ENCODE measurements around the gene CLCN2.

The CLCN2 gene

DNA sequence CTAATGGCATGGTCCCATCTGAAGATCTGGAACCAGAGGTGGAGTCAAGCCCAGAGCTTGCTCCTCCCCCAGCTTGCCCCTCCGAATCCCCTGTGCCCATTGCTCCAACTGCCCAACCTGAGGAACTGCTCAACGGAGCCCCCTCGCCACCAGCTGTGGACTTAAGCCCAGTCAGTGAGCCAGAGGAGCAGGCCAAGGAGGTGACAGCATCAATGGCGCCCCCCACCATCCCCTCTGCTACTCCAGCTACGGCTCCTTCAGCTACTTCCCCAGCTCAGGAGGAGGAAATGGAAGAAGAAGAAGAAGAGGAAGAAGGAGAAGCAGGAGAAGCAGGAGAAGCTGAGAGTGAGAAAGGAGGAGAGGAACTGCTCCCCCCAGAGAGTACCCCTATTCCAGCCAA, 39.7 kb downstream of the CLCN2 start:
- no peak for DNase-seq

DNA sequence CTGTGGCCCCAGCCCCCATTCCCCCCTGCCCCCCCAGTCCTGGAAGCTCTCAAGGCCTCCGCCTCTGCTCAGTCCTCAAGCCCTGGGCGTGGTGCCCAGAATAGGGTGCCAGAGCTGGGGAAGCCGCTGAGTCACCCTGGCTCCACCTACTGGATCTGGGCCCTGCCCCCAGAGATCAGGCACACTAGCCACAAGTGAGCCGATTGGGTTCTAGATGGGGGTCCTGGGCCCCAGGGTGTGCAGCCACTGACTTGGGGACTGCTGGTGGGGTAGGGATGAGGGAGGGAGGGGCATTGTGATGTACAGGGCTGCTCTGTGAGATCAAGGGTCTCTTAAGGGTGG, 41.3 kb downstream of the CLCN2 start:
- DNase-seq: peak; percentile 70

DNA sequence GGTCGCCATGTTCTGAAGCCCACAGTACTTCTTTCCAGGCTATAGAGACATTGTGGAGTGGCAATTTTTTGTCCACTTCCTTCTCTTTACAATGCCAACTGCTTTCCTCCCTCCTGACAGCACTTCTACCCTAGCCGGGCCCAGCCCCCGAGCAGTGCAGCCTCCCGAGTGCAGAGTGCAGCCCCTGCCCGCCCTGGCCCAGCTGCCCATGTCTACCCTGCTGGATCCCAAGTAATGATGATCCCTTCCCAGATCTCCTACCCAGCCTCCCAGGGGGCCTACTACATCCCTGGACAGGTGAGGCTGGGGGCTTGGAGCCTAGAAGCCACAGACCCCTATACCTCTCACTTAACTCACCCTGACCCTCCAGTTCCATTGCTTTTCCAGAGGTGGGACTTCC, 44.2 kb downstream of the CLCN2 start:
- no peak for DNase-seq

DNA sequence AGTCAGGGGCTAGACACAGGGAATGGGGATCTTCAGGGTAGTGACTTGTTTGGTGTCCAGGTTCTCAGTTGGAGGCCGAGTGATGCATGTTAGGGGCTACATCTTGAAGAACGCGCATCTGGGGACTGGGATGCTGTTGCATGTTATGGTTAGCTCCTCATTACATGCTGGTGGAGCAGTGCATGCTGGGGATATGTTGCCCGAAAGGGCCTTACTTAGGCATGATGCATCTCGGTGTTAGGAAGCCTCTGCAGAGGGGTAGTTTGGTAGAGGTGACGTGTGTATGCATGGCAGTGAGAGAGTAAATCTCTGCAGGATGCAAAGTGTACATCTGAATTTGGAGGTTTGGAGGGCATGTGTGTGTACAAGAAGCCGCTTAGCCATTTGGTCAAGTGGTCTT, 44.6 kb downstream of the CLCN2 start:
- no peak for DNase-seq

DNA sequence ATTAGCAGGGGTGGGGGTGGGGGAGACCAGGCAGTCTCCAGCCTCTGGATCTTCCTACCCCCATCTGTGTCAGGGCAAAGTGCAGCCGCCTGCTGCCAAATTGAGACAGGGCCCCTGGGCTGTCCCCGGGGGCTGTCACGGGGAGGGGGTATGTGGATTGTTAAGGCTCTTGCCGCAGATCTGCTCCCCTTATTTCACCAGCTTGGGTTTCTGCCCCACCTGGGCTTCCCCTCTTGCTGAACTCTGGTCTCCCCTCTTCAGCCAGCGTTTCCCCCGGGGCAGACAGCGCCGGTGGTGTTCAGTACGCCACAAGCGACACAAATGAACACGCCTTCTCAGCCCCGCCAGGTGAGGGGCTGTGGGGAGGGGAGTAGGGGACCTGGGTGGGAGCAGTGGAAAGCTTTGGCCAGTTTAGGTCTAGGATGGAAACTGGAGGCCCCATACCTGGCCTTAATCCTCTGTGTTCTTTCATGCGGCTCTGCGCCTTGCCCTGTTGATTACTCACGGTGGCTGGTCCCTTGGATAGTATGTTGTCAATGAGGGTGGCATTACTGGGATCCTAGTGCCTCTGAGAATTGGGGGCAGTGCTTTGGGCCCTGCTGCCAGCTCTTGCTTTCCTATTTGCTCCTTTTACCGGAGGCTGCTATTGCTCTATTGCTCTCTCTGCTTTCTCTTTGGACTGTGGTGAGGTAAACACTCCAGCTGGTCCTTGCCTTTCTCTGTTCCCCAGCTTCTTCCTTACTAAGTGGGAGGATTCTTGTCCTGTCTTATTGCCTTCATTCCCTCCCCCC, 45.3 kb downstream of the CLCN2 start:
- DNase-seq: no peak

DNA sequence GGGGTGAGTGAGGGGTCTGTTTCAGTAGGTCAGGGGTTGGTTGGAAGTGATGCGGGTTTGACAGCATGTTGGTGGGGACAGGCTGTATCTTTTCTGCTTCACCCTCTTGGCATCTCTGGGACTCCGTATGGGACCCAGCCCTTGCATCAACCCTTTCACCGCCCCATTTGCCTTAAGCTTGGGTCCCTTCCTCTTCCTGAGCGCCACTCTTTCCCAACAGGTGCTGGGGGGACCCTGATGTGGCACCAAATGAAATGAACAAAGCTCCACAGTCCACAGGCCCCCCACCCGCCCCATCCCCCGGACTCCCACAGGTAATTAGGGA, 45.9 kb downstream of the CLCN2 start:
- no peak for DNase-seq

DNA sequence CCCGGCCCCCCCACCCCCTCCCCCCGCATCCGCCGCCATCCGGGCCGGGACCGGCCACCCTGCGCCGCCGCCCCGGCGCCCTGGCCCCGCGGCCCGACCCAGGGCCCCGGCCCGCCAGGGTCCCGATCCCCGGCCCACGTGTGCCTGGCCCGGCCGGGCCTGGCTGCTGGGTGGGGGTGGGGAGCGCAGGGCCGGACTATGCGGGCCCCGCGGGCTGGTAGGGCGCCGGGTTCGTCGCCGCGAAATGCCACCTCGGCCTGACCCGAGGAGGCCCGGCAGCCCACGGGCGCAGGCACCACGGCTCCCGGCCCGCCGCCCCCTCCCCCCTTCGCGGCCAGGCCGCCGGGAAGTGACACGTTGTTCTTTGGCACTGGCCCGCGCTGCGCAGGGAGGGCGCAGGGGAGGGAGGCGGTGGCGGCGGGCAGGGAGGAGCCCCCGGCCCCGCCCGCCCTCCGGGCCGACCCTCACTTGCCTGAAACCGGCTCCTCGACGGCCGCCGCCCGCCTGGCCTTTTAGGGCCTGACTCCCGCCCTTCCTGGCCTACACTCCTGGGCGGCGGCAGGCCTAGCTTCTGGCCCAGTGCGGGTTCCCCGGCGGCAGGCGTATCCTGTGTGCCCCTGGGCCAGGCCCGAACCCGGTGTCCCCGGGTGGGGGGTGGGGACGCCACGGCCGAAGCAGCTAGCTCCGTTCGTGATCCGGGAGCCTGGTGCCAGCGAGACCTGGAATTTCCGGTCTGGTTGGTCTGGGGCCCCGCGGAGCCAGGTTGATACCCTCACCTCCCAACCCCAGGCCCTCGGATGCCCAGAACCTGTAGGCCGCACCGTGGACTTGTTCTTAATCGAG, 46.5 kb downstream of the CLCN2 start:
- no peak for DNase-seq

DNA sequence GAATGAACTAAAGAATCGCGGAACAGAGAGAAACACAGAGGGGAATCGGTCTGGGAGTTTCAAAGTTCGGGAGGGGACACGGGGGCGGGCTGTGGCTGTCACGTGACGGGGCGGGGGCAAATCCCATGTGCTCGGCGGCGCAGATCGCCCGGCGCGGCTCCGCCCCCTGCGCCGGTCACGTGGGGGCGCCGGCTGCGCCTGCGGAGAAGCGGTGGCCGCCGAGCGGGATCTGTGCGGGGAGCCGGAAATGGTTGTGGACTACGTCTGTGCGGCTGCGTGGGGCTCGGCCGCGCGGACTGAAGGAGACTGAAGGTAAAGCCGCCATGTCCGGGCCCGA, 47.1 kb downstream of the CLCN2 start, which contains the start of gene EIF4G1:
Gene EIF4G1, plus strand, starts transcription at position 244 of the 337 bp plus-strand sequence. CDS start 1,191 bp downstream, outside the sequence.
- peak; percentile 95 for DNase-seq

DNA sequence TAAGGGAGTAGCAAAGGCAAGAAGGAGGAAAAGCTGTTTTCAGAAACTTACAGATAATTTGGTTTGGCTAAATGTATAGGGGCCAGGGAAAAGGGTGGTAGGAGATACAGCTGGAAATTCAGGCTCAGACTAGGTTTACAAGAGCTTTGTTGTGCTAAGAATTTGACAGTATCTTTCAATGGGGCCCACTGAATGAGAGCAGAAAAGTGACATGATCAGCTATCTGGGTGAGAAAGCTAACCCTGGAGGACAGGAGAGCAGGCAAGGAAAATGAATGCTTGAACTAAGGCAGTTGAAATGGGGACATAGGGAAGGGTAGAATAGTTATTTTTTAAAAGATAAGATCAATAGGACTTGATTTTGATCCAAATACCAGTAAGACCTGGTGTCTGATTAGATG, 49.8 kb downstream of the CLCN2 start:
- no peak for DNase-seq

DNA sequence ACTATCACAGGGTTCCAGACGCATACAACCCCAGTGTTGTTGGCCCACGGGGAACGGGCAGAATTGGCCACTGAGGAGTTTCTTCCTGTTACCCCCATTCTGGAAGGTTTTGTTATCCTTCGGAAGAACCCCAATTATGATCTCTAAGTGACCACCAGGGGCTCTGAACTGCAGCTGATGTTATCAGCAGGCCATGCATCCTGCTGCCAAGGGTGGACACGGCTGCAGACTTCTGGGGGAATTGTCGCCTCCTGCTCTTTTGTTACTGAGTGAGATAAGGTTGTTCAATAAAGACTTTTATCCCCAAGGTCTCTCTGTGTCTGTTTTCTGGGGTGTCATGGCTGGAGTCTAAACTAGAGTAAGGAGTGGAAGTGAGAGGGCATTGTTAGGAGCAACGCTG, 52.7 kb downstream of the CLCN2 start:
- no peak for DNase-seq

DNA sequence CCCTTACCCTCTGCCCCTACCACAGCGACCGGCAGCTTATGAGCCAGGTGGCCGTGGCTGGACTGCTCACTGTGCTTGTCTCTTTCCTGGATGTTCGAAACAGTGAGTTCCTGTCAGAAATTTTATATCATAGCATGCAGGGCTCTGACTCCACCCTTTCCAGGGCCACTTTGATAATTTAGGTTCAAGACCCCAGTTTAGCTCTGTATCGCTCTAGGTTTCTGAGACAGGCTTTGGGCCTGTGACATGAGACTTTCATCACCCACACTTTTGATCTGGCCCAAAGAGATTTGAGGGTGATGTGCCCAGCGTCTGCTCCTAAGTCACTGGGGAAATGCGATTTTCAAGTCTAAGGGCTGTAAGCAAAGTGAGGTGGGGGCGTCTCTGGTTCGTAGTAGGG, 53.5 kb downstream of the CLCN2 start:
- no peak for DNase-seq

DNA sequence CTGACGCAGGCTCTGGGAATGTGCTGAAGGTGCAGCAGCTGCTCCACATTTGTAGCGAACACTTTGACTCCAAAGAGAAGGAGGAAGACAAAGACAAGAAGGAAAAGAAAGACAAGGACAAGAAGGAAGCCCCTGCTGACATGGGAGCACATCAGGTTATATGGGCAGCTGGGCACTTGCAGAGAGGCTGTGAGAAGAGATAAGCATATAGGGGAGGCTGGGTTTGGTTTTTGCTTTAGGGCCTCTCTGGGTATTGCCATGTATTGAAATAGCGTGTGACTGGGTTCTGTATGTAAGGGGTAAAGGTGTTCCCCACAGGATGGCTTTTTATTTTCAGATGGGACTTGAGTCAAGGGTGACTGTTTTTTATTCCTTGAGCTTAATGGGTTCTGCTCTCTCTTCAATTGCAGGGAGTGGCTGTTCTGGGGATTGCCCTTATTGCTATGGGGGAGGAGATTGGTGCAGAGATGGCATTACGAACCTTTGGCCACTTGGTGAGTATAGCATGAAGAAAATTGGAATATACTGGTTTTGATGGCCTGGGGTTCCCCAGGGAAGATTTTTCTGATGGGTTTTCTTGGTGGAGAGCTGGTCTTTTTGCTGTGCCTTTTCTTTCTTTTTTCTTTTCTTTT, 54.9 kb downstream of the CLCN2 start:
- DNase-seq: no peak

DNA sequence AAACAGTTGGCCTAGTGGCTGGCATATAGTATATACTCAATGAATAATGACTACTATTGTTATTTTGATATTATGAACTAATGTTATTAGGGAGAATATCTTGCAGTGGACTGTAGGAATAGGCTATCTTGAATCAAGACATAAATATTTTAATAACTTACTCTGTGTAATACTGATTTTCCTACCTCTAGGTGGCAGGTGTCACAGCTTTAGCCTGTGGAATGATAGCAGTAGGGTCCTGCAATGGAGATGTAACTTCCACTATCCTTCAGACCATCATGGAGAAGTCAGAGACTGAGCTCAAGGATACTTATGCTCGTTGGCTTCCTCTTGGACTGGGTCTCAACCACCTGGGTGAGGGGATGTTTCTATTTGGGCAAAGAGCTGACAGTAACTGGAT, 55.8 kb downstream of the CLCN2 start:
- DNase-seq: no peak

DNA sequence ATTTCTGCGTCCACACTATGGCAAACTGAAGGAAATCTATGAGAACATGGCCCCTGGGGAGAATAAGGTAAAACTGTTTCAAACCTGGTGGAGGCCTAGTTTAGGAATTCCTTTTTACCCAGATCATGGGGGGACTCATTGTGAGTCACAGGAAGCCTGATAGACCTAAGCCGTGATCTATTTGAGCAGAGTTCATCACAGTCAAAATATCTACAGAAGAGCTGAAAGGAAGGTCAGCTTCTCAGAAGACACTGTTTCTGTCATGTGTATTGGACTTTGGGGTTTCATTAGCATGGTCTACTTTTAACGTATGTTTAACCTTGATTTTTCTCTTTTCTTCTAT, 61.1 kb downstream of the CLCN2 start:
- DNase-seq: no peak

DNA sequence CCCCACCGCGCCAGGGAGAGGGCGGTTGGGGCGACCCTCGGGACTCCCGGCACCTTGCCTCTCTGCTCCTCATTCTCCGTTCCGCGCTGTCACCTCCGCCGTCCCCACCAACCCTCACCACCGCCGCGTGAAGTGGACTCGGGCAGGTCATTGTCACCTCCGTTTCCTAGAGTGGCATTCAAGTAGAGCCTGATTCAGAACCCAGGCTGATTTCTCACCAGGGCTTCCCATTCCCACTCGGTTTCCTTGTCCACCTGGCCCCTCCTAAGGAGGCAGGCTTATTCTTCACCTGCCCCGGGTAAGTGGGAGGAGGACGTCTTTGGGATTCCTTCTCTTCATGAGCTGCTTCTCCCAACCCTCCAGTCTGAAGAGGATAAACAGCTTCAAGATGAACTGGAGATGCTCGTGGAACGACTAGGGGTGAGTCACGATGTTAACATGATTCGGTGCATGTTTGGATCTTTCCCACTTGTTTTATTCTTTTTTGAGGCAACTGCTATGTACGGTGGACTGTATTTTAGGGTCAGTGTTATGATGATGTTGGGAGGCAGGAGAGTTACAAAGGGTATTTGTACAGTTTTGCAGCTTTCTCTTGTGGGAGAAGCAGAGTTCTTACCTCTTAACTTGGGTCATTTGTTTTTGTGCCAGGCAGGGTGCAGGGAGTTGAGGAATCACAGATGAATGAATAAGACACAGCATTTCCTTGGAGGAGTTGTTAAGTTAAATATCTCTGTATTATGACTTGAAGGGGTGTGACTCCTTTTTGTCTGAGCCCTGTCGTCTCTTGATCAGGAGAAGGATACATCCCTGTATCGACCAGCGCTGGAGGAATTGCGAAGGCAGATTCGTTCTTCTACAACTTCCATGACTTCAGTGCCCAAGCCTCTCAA, 61.7 kb downstream of the CLCN2 start:
- DNase-seq: no peak

DNA sequence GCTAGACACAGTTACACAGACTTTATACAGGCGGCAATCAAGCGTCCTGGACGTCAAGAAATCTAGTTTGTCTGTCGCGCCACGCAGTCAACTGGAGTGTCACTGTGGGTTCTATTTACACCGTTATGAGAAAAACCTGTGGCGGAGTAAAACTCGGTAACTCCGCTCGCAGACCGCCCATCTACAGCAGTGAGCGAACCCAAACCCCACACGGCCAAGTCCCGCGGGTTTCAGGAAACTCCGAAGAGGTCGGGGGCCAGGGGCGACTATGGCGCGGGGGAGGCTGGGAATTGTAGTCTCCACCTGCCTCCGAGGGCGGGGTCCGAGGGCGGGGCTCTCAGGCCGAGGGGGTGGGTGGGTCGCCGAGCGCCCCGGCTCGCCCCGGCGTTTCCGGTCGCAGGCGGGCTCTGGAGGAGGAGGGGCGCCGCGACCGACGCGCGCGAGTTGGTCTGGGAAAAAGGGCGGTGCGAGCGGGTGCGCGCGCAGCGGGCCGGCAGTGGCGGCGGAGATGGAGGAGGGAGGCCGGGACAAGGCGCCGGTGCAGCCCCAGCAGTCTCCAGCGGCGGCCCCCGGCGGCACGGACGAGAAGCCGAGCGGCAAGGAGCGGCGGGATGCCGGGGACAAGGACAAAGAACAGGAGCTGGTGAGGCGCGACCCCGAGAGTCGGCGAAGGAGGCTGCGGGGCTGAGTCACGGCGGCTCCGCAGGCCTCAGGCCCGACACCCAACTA, 62.5 kb downstream of the CLCN2 start, which contains the start of gene PSMD2:
Gene PSMD2, plus strand, starts transcription at position 483 of the 729 bp plus-strand sequence. Its CDS starts 26 bp downstream, at position 509.
- DNase-seq: peak; percentile 96

DNA sequence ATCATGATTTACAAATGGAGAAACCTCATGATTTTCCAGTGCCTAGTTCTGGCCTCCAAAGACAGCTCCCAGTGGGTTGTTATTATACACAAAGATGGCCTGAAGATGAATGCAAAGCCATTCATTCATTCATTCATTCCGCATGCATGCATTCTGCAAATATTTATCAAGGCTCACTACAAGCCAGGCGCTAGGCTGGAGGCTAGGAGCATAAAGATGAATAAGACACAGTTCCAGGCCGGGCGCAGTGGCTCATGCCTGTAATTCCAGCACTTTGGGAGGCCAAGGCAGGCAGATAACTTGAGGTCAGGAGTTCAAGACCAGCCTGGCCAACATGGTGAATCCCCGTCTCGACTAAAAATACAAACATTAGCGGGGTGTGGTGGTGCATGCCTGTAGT, 64.8 kb downstream of the CLCN2 start:
- no peak for DNase-seq
